NCI-H146 treated with DMSO at 0.1 percent for 48 hours (cell line): ENCODE results near the gene VARS2.
"Not testable (repeated sequence)": the region's sequence is repeated elsewhere in the genome, so short reads cannot be mapped to it uniquely, and the experiment has no call there.

Source experiments
- DNase-seq: peaks from one replicate; lab custom pipeline; 2025; ENCODE audit not compliant: unreplicated experiment; lab: John Stamatoyannopoulos, UW

VARS2 gene

GRCh38 chr6:30898750-30899360 is 15.2 kb upstream of the VARS2 start:
- DNase-seq: no peak

GRCh38 chr6:30900863-30901417 is 13.1 kb upstream of the VARS2 start:
- no peak for DNase-seq

- DNase-seq: no peak
Measured at GRCh38 chr6:30901436-30901835, 12.6 kb upstream of the VARS2 start.

GRCh38 chr6:30902196-30902595 is 11.8 kb upstream of the VARS2 start:
- not testable (repeated sequence) for DNase-seq

GRCh38 chr6:30902709-30903108 is 11.3 kb upstream of the VARS2 start:
- no peak for DNase-seq

GRCh38 chr6:30903236-30903635 is 10.8 kb upstream of the VARS2 start:
- no peak for DNase-seq

- DNase-seq: not testable (repeated sequence)
Measured at GRCh38 chr6:30907290-30907757, 6.7 kb upstream of the VARS2 start.

GRCh38 chr6:30907758-30908591 is 6.1 kb upstream of the VARS2 start, which contains the start of gene GTF2H4:
Gene GTF2H4, plus strand, starts transcription at chr6:30908207.
- DNase-seq: peak; percentile 96

GRCh38 chr6:30908700-30909099 is 5.3 kb upstream of the VARS2 start:
- no peak for DNase-seq

GRCh38 chr6:30910473-30910872 is 3.6 kb upstream of the VARS2 start:
- not testable (repeated sequence) for DNase-seq

GRCh38 chr6:30912746-30913520 is 1.1 kb upstream of the VARS2 start:
- no peak for DNase-seq

GRCh38 chr6:30913721-30914075 is 340 bp upstream of the VARS2 start:
- DNase-seq: no peak

GRCh38 chr6:30914854-30915590 is 984 bp downstream of the VARS2 start:
- DNase-seq: no peak

- DNase-seq: peak; percentile 12
Measured at GRCh38 chr6:30915591-30915946, 1.5 kb downstream of the VARS2 start.

GRCh38 chr6:30917041-30917440 is 3.0 kb downstream of the VARS2 start:
- no peak for DNase-seq

GRCh38 chr6:30917487-30917886 is 3.4 kb downstream of the VARS2 start:
- DNase-seq: no peak

- no peak for DNase-seq
Measured at GRCh38 chr6:30918670-30919069, 4.6 kb downstream of the VARS2 start.

- no peak for DNase-seq
Measured at GRCh38 chr6:30922447-30922852, 8.4 kb downstream of the VARS2 start.

GRCh38 chr6:30924040-30924627 is 10.1 kb downstream of the VARS2 start:
- DNase-seq: not testable (repeated sequence)

- DNase-seq: no peak
Measured at GRCh38 chr6:30926644-30927043, 12.6 kb downstream of the VARS2 start.
